Measurements from ENCODE around the gene COA3.

DNA sequence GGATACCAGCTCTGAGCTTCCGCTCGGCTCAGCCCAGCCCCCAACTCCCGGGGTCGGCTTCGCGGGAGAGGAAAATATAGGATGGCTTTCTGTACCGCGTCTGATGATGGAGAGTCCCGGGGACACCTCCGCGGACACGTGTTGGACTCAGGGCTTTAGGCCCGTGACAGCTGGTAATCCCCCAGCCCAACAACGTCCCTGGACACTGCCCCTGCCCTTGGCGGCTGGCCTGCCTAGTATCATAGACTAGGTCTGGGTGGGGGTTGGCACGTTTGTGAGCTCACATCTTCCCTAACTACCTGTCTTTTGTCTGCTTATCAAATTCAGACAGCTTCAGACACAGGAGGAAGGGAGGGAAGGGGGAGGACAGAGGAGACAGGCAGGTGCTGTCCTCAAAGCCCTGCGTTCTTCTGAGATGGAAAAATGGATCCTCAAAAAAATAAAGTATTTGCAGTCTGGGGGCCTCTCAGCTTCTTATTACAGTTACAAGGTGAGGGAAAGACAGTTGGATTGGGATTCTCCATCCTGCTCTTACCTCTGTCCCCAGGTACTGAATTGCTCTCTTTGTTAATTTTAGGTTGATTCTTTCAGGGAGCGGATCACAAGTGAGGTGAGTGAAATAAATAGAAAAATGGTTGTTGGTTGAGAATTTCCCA lies 35.4 kb upstream of the COA3 start:
- TF ChIP-seq, protein P1, sequence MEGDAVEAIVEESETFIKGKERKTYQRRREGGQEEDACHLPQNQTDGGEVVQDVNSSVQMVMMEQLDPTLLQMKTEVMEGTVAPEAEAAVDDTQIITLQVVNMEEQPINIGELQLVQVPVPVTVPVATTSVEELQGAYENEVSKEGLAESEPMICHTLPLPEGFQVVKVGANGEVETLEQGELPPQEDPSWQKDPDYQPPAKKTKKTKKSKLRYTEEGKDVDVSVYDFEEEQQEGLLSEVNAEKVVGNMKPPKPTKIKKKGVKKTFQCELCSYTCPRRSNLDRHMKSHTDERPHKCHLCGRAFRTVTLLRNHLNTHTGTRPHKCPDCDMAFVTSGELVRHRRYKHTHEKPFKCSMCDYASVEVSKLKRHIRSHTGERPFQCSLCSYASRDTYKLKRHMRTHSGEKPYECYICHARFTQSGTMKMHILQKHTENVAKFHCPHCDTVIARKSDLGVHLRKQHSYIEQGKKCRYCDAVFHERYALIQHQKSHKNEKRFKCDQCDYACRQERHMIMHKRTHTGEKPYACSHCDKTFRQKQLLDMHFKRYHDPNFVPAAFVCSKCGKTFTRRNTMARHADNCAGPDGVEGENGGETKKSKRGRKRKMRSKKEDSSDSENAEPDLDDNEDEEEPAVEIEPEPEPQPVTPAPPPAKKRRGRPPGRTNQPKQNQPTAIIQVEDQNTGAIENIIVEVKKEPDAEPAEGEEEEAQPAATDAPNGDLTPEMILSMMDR (IDR thresholded peaks at IDR 0.05): no peak
- TF ChIP-seq POLR2A (IDR thresholded peaks at IDR 0.05): no peak
